ENCODE measurements around the gene CAPN7. TPM values are rescaled to one million over a fixed set of nuclear protein-coding genes. Genes with fewer than 3 reads are reported as not detected.

The CAPN7 gene
- total RNA-seq, 4 donors from 2014 or later, result 33.8 to 153 (median 69.7) TPM

- Histone ChIP-seq H3K27ac (peak overlapping the region; percentile 76 to 81 (median 79)), H3K27me3 (no peaks in the 10 kb centered on the region), H3K4me1 (peaks cover 64 to 68% of the 10 kb centered on the region in 2 donors), H3K36me3 (no peaks in the 10 kb centered on the region), H3K9me3 (no peaks in the 10 kb centered on the region), H3K4me3 (no peak overlapping the region)
- in situ Hi-C loops (cut with MboI; ENCODE audit: low sequenced_read_pairs in 4 of 4), result no loop called here
- intact Hi-C loops (cut with DNase I; ENCODE audit: low total_unique reads), result no loop called here
- no peak for TF ChIP-seq POLR2A (IDR thresholded peaks at IDR 0.05)
- no peak for TF ChIP-seq CTCF (IDR thresholded peaks at IDR 0.05 in 4 of 5, conservative IDR thresholded peaks at IDR 0.05 in 1 of 5)
- no peak for ATAC-seq
- DNase-seq, result no peak
These were observed 82.4 kb downstream of the CAPN7 start for GRCh38 chr3:15288331-15289035.

- Histone ChIP-seq H3K9me3 (no peaks in the 10 kb centered on the region), H3K36me3 (no peaks in the 10 kb centered on the region), H3K27ac (peak overlapping the region in 3 of 4 donors; percentile 45 to 81 (median 77)), H3K4me1 (peaks cover 65 to 67% of the 10 kb centered on the region in 2 donors), H3K27me3 (no peaks in the 10 kb centered on the region), H3K4me3 (no peak overlapping the region)
- no peak for TF ChIP-seq CTCF (IDR thresholded peaks at IDR 0.05 in 4 of 5, conservative IDR thresholded peaks at IDR 0.05 in 1 of 5)
- in situ Hi-C loops (cut with MboI; ENCODE audit: low sequenced_read_pairs in 4 of 4) (no loop called here), intact Hi-C loops (cut with DNase I; ENCODE audit: low total_unique reads) (no loop called here)
- no peak for ATAC-seq
- no peak for DNase-seq
These were observed 83.6 kb downstream of the CAPN7 start for GRCh38 chr3:15289661-15290060.

GRCh38 chr3:15290736-15291135 is 84.7 kb downstream of the CAPN7 start:
- peaks cover 62 to 64% of the 10 kb centered on the region in 2 donors for H3K4me1 ChIP-seq
- no peaks in the 10 kb centered on the region for H3K9me3 ChIP-seq
- ATAC-seq, result no peak
- TF ChIP-seq POLR2A (IDR thresholded peaks at IDR 0.05) (no peak), CTCF (IDR thresholded peaks at IDR 0.05 in 4 of 5, conservative IDR thresholded peaks at IDR 0.05 in 1 of 5) (no peak)
- H3K4me3 ChIP-seq, result no peak overlapping the region
- no peaks in the 10 kb centered on the region for H3K27me3 ChIP-seq
- intact Hi-C loops (cut with DNase I; ENCODE audit: low total_unique reads), result no loop called here
- no peak for DNase-seq
- no peaks in the 10 kb centered on the region for H3K36me3 ChIP-seq
- peak overlapping the region in 3 of 4 donors; percentile 77 to 89 (median 86) for H3K27ac ChIP-seq
- in situ Hi-C loops (cut with MboI; ENCODE audit: low sequenced_read_pairs in 4 of 4), result no loop called here

GRCh38 chr3:15291589-15292541 is 85.8 kb downstream of the CAPN7 start:
- ATAC-seq (no peak), DNase-seq (no peak)
- H3K27ac ChIP-seq, result peak overlapping the region; percentile 77 to 89 (median 82)
- H3K9me3 ChIP-seq, result no peaks in the 10 kb centered on the region
- no peaks in the 10 kb centered on the region for H3K27me3 ChIP-seq
- intact Hi-C loops (cut with DNase I; ENCODE audit: low total_unique reads), result no loop called here
- H3K36me3 ChIP-seq, result no peaks in the 10 kb centered on the region
- TF ChIP-seq POLR2A (IDR thresholded peaks at IDR 0.05) (no peak), CTCF (IDR thresholded peaks at IDR 0.05 in 4 of 5, conservative IDR thresholded peaks at IDR 0.05 in 1 of 5) (no peak)
- H3K4me1 ChIP-seq, result peaks cover 54 to 57% of the 10 kb centered on the region in 2 donors
- in situ Hi-C loops (cut with MboI; ENCODE audit: low sequenced_read_pairs in 4 of 4), result no loop called here
- H3K4me3 ChIP-seq, result no peak overlapping the region
